8988T (cell line): ENCODE data around the gene S1PR3.

Experiments
- DNase-seq: peaks from one replicate; pipeline ENCODE4 v3.0.0; 2011

S1PR3 gene

GRCh38 chr9:89010526-89011111, 19.4 kb downstream of the S1PR3 start:
- no peak for DNase-seq

GRCh38 chr9:89011683-89012082, 20.4 kb downstream of the S1PR3 start:
- DNase-seq = no peak

GRCh38 chr9:89012294-89013042, 21.2 kb downstream of the S1PR3 start:
- DNase-seq = no peak

GRCh38 chr9:89013660-89014059, 22.4 kb downstream of the S1PR3 start:
- DNase-seq = no peak

- DNase-seq = no peak
Observed at GRCh38 chr9:89014153-89014552, 22.9 kb downstream of the S1PR3 start.

- no peak for DNase-seq
Observed at GRCh38 chr9:89015336-89015735, 24.1 kb downstream of the S1PR3 start.

GRCh38 chr9:89020754-89021153, 29.5 kb downstream of the S1PR3 start:
- no peak for DNase-seq

GRCh38 chr9:89021154-89021803, 30.0 kb downstream of the S1PR3 start:
- no peak for DNase-seq

- DNase-seq = no peak
Observed at GRCh38 chr9:89022001-89022759, 30.9 kb downstream of the S1PR3 start.

- no peak for DNase-seq
Observed at GRCh38 chr9:89022902-89023301, 31.6 kb downstream of the S1PR3 start.

- no peak for DNase-seq
Observed at GRCh38 chr9:89023740-89024139, 32.5 kb downstream of the S1PR3 start.

GRCh38 chr9:89024727-89025126, 33.5 kb downstream of the S1PR3 start:
- DNase-seq = no peak

GRCh38 chr9:89025553-89025952, 34.3 kb downstream of the S1PR3 start:
- DNase-seq = no peak

GRCh38 chr9:89026876-89027275, 35.6 kb downstream of the S1PR3 start:
- DNase-seq = no peak

GRCh38 chr9:89029788-89030187, 38.5 kb downstream of the S1PR3 start:
- DNase-seq = no peak

GRCh38 chr9:89032173-89032572, 40.9 kb downstream of the S1PR3 start:
- DNase-seq = no peak

GRCh38 chr9:89032661-89033060, 41.4 kb downstream of the S1PR3 start:
- no peak for DNase-seq

- DNase-seq = no peak
Observed at GRCh38 chr9:89036383-89036782, 45.1 kb downstream of the S1PR3 start.

- DNase-seq = no peak
Observed at GRCh38 chr9:89036891-89037290, 45.6 kb downstream of the S1PR3 start.

GRCh38 chr9:89037346-89037745, 46.1 kb downstream of the S1PR3 start:
- DNase-seq = no peak

- no peak for DNase-seq
Observed at GRCh38 chr9:89037891-89038290, 46.6 kb downstream of the S1PR3 start.

- DNase-seq = no peak
Observed at GRCh38 chr9:89038382-89039103, 47.3 kb downstream of the S1PR3 start.

GRCh38 chr9:89039104-89039465, 47.8 kb downstream of the S1PR3 start:
- no peak for DNase-seq
